ENCODE data around the gene ELK4. TPM values are rescaled to one million over a fixed set of nuclear protein-coding genes. Genes with fewer than 3 reads are reported as not detected.

The ELK4 gene
- total RNA-seq, 1 donor from 2014 or later = 36.6 TPM

DNA sequence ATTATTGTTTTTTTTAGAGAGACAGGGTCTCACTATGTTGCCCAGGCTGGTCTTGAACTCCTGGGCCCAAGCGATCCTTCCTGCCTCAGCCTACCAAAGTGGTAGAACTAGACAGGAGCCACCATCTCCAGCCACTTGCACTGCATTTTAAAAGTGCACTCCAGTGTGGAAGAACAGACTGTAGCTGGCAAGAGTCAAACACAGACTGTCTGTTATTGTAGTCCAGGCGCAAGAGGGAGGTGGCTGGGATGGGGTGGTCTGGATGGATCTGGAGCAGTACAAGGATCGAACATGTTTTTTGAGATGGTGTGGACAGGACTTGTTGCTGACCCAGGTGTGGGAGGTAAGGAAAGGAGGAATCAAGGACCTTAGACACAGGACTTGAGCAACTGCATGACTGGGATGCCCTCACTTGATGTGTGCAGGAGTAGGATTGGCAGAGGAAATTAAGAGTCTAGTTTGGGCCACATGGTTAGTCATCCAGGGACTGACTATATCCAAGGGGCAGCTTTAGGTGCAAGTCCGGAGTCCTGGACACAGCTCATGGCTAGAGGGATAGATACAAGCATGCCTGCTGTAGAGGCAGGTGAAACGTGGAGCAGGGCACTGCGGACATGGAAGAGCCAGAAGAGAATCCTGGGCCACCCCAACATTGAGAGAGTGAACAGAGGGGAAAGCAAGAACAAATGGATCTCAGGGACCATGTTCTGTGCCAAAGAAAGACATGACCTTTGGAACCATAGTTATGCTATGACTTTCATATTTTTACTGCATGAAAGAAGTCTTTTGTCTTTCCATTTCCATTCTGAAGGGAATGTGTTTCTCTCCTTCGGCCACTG is 42.0 kb downstream of the ELK4 start:
- H3F3A ChIP-seq (ENCODE audit: low read depth) = no peaks in the 10 kb centered on the region
- no peaks in the 10 kb centered on the region for H3K36me3 ChIP-seq
- H4K20me1 ChIP-seq (ENCODE audit: low read depth) = no peaks in the 10 kb centered on the region
- no peaks in the 10 kb centered on the region for H3K79me2 ChIP-seq (ENCODE audit: low read depth)
- Mint-ChIP-seq H3K27ac (peak overlapping the region; percentile 32), H3K4me3 (no peak overlapping the region), H3K4me1 (peaks cover 15% of the 10 kb centered on the region), H3K36me3 (no peaks in the 10 kb centered on the region), H3K9me3 (no peaks in the 10 kb centered on the region), H3K27me3 (ENCODE audit: insufficient read depth, low read depth) (peaks cover 6% of the 10 kb centered on the region)
- no peak overlapping the region for H3K4me3 ChIP-seq
- no peak overlapping the region for H3K9ac ChIP-seq
- no peak overlapping the region for H3K27ac ChIP-seq
- no peaks in the 10 kb centered on the region for H3K4me1 ChIP-seq
- no peak for DNase-seq (ENCODE audit: low spot score)
- H3K9me3 ChIP-seq (ENCODE audit: low read depth) = no peaks in the 10 kb centered on the region
- no peak overlapping the region for H3K4me2 ChIP-seq
- no peak overlapping the region for H2AFZ ChIP-seq (replicated peaks)
- peaks cover 5% of the 10 kb centered on the region for H3K27me3 ChIP-seq
- TF ChIP-seq EZH2 (IDR thresholded peaks at IDR 0.05) = no peak
- TF ChIP-seq CTCF (IDR thresholded peaks at IDR 0.05) = no peak
- TF ChIP-seq EZH2phosphoT487 (IDR thresholded peaks at IDR 0.05) = no peak

GRCh38 chr1:205589046-205589445 is 42.8 kb downstream of the ELK4 start:
- no peak overlapping the region for H3K4me2 ChIP-seq
- H3F3A ChIP-seq (ENCODE audit: low read depth) = no peaks in the 10 kb centered on the region
- H3K4me1 Mint-ChIP-seq = peaks cover 15% of the 10 kb centered on the region
- H3K4me3 ChIP-seq = no peak overlapping the region
- no peaks in the 10 kb centered on the region for H3K9me3 ChIP-seq (ENCODE audit: low read depth)
- no peak for TF ChIP-seq EZH2phosphoT487 (IDR thresholded peaks at IDR 0.05)
- no peak for TF ChIP-seq CTCF (IDR thresholded peaks at IDR 0.05)
- TF ChIP-seq EZH2 (IDR thresholded peaks at IDR 0.05) = no peak
- no peak overlapping the region for H3K9ac ChIP-seq
- no peak for DNase-seq (ENCODE audit: low spot score)
- H3K4me3 Mint-ChIP-seq = no peak overlapping the region
- H3K27ac Mint-ChIP-seq = no peak overlapping the region
- no peaks in the 10 kb centered on the region for H3K36me3 ChIP-seq
- H3K27me3 ChIP-seq = peaks cover 5% of the 10 kb centered on the region
- H3K79me2 ChIP-seq (ENCODE audit: low read depth) = no peaks in the 10 kb centered on the region
- H3K27me3 Mint-ChIP-seq (ENCODE audit: insufficient read depth, low read depth) = peaks cover 6% of the 10 kb centered on the region
- H3K36me3 Mint-ChIP-seq = no peaks in the 10 kb centered on the region
- no peaks in the 10 kb centered on the region for H3K4me1 ChIP-seq
- no peaks in the 10 kb centered on the region for H4K20me1 ChIP-seq (ENCODE audit: low read depth)
- H3K27ac ChIP-seq = no peak overlapping the region
- no peaks in the 10 kb centered on the region for H3K9me3 Mint-ChIP-seq
- no peak overlapping the region for H2AFZ ChIP-seq (replicated peaks)

DNA sequence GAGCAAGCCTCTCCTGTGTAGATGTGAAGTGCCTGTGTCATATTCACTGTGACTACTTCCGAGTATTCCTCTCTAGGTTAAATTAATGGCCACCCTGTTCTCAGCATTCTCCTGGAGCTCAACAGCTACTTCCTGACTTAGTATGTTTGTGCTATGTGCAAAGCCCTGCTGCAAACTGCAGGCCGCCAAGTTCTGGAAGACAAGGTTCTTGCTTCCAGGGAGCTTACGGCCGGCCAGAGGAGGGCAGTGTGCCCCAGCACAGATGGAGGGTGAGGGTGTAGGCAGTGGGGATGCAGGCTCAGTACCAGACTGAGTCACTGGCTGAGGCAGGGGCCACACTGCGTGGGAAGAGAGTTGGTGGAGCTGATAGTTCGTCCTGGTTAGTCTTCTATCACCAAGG is 43.2 kb downstream of the ELK4 start:
- Histone ChIP-seq H3K79me2 (ENCODE audit: low read depth) (no peaks in the 10 kb centered on the region), H3F3A (ENCODE audit: low read depth) (no peaks in the 10 kb centered on the region), H2AFZ (replicated peaks) (no peak overlapping the region), H3K4me3 (no peak overlapping the region), H3K9me3 (ENCODE audit: low read depth) (no peaks in the 10 kb centered on the region), H3K27me3 (peaks cover 5% of the 10 kb centered on the region), H3K27ac (no peak overlapping the region), H3K4me2 (no peak overlapping the region), H3K36me3 (no peaks in the 10 kb centered on the region), H3K4me1 (no peaks in the 10 kb centered on the region), H4K20me1 (ENCODE audit: low read depth) (no peaks in the 10 kb centered on the region), H3K9ac (no peak overlapping the region)
- peaks cover 6% of the 10 kb centered on the region for H3K27me3 Mint-ChIP-seq (ENCODE audit: insufficient read depth, low read depth)
- no peak overlapping the region for H3K4me3 Mint-ChIP-seq
- TF ChIP-seq EZH2phosphoT487 (IDR thresholded peaks at IDR 0.05) (no peak), CTCF (IDR thresholded peaks at IDR 0.05) (peak; percentile 59), EZH2 (IDR thresholded peaks at IDR 0.05) (no peak)
- no peak overlapping the region for H3K27ac Mint-ChIP-seq
- H3K9me3 Mint-ChIP-seq = no peaks in the 10 kb centered on the region
- peak; percentile 59 for DNase-seq (ENCODE audit: low spot score)
- peaks cover 15% of the 10 kb centered on the region for H3K4me1 Mint-ChIP-seq
- H3K36me3 Mint-ChIP-seq = no peaks in the 10 kb centered on the region
